Measurements from ENCODE around the gene ATP10B. TPM values are rescaled to one million over a fixed set of nuclear protein-coding genes. Genes with fewer than 3 reads are reported as not detected.
"Not testable (repeated sequence)": the region's sequence is repeated elsewhere in the genome, so short reads cannot be mapped to it uniquely, and the experiment has no call there.

Gene ATP10B
- under 0.01 TPM for total RNA-seq

GRCh38 chr5:160852049-160852448 lies at the start of gene ATP10B:
Gene ATP10B (minus strand): TSS chr5:160852211. CDS start chr5:160688074, 164,137 bp downstream.
- Histone ChIP-seq H3K4me1 (ENCODE audit: insufficient read depth, low read length) (no peaks in the 10 kb centered on the region), H3K9me3 (ENCODE audit: low read depth, low read length) (no peaks in the 10 kb centered on the region), H3K4me3 (ENCODE audit: low read length) (no peak within 1 kb of the TSS), H3K27me3 (ENCODE audit: insufficient read depth, low read length) (no peaks in the 10 kb centered on the region)

- Histone ChIP-seq H3K27me3 (ENCODE audit: insufficient read depth, low read length) (no peaks in the 10 kb centered on the region), H3K4me1 (ENCODE audit: insufficient read depth, low read length) (no peaks in the 10 kb centered on the region), H3K4me3 (ENCODE audit: low read length) (no peak overlapping the region), H3K9me3 (ENCODE audit: low read depth, low read length) (no peaks in the 10 kb centered on the region)
Observed at GRCh38 chr5:160901656-160902055, 49.6 kb upstream of the ATP10B start.

- no peaks in the 10 kb centered on the region for H3K4me1 ChIP-seq (ENCODE audit: insufficient read depth, low read length)
- no peaks in the 10 kb centered on the region for H3K9me3 ChIP-seq (ENCODE audit: low read depth, low read length)
- no peaks in the 10 kb centered on the region for H3K27me3 ChIP-seq (ENCODE audit: insufficient read depth, low read length)
- H3K4me3 ChIP-seq (ENCODE audit: low read length), result no peak overlapping the region
Observed at GRCh38 chr5:160899735-160900134, 47.7 kb upstream of the ATP10B start.

- not testable (repeated sequence) for H3K4me3 ChIP-seq (ENCODE audit: low read length); H3K4me1 ChIP-seq (ENCODE audit: insufficient read depth, low read length); H3K9me3 ChIP-seq (ENCODE audit: low read depth, low read length)
Observed at GRCh38 chr5:160893180-160893964, 41.4 kb upstream of the ATP10B start.

GRCh38 chr5:160887780-160888179 lies 35.8 kb upstream of the ATP10B start:
- Histone ChIP-seq H3K9me3 (ENCODE audit: low read depth, low read length) (no peaks in the 10 kb centered on the region), H3K4me3 (ENCODE audit: low read length) (no peak overlapping the region), H3K4me1 (ENCODE audit: insufficient read depth, low read length) (no peaks in the 10 kb centered on the region), H3K27me3 (ENCODE audit: insufficient read depth, low read length) (no peaks in the 10 kb centered on the region)

More at GRCh38 chr5:160893180-160893964, 41.4 kb upstream of the ATP10B start:
- not testable (repeated sequence) for H3K27me3 ChIP-seq (ENCODE audit: insufficient read depth, low read length)

- H3K27me3 ChIP-seq (ENCODE audit: insufficient read depth, low read length); H3K4me3 ChIP-seq (ENCODE audit: low read length); H3K4me1 ChIP-seq (ENCODE audit: insufficient read depth, low read length): not testable (repeated sequence)
Observed at GRCh38 chr5:160873560-160874200, 21.7 kb upstream of the ATP10B start.

GRCh38 chr5:160869989-160870521 lies 18.0 kb upstream of the ATP10B start:
- Histone ChIP-seq H3K4me1 (ENCODE audit: insufficient read depth, low read length) (no peaks in the 10 kb centered on the region), H3K4me3 (ENCODE audit: low read length) (no peak overlapping the region), H3K27me3 (ENCODE audit: insufficient read depth, low read length) (no peaks in the 10 kb centered on the region), H3K9me3 (ENCODE audit: low read depth, low read length) (no peaks in the 10 kb centered on the region)

More at GRCh38 chr5:160873560-160874200, 21.7 kb upstream of the ATP10B start:
- H3K9me3 ChIP-seq (ENCODE audit: low read depth, low read length), result not testable (repeated sequence)

- H3K9me3 ChIP-seq (ENCODE audit: low read depth, low read length), result no peaks in the 10 kb centered on the region
- H3K27me3 ChIP-seq (ENCODE audit: insufficient read depth, low read length), result no peaks in the 10 kb centered on the region
- H3K4me1 ChIP-seq (ENCODE audit: insufficient read depth, low read length), result no peaks in the 10 kb centered on the region
- H3K4me3 ChIP-seq (ENCODE audit: low read length), result no peak overlapping the region
Observed at GRCh38 chr5:160867976-160868375, 16.0 kb upstream of the ATP10B start.

- Histone ChIP-seq H3K4me1 (ENCODE audit: insufficient read depth, low read length) (no peaks in the 10 kb centered on the region), H3K27me3 (ENCODE audit: insufficient read depth, low read length) (no peaks in the 10 kb centered on the region), H3K9me3 (ENCODE audit: low read depth, low read length) (no peaks in the 10 kb centered on the region), H3K4me3 (ENCODE audit: low read length) (no peak overlapping the region)
Observed at GRCh38 chr5:160851451-160851850, 560 bp downstream of the ATP10B start.

- Histone ChIP-seq H3K9me3 (ENCODE audit: low read depth, low read length) (no peaks in the 10 kb centered on the region), H3K27me3 (ENCODE audit: insufficient read depth, low read length) (no peaks in the 10 kb centered on the region), H3K4me3 (ENCODE audit: low read length) (no peak overlapping the region), H3K4me1 (ENCODE audit: insufficient read depth, low read length) (no peaks in the 10 kb centered on the region)
Observed at GRCh38 chr5:160850421-160850820, 1.6 kb downstream of the ATP10B start.

GRCh38 chr5:160847526-160848085 lies 4.4 kb downstream of the ATP10B start:
- H3K9me3 ChIP-seq (ENCODE audit: low read depth, low read length), result no peaks in the 10 kb centered on the region
- no peak overlapping the region for H3K4me3 ChIP-seq (ENCODE audit: low read length)
- H3K27me3 ChIP-seq (ENCODE audit: insufficient read depth, low read length), result no peaks in the 10 kb centered on the region
- peaks cover 3% of the 10 kb centered on the region for H3K4me1 ChIP-seq (ENCODE audit: insufficient read depth, low read length)

- no peak overlapping the region for H3K4me3 ChIP-seq (ENCODE audit: low read length)
- no peaks in the 10 kb centered on the region for H3K9me3 ChIP-seq (ENCODE audit: low read depth, low read length)
- no peaks in the 10 kb centered on the region for H3K27me3 ChIP-seq (ENCODE audit: insufficient read depth, low read length)
- H3K4me1 ChIP-seq (ENCODE audit: insufficient read depth, low read length), result peaks cover 3% of the 10 kb centered on the region
Observed at GRCh38 chr5:160846642-160847041, 5.4 kb downstream of the ATP10B start.

- Histone ChIP-seq H3K9me3 (ENCODE audit: low read depth, low read length) (no peaks in the 10 kb centered on the region), H3K27me3 (ENCODE audit: insufficient read depth, low read length) (no peaks in the 10 kb centered on the region), H3K4me3 (ENCODE audit: low read length) (no peak overlapping the region), H3K4me1 (ENCODE audit: insufficient read depth, low read length) (peaks cover 3% of the 10 kb centered on the region)
Observed at GRCh38 chr5:160844177-160844576, 7.8 kb downstream of the ATP10B start.

GRCh38 chr5:160843240-160843639 lies 8.8 kb downstream of the ATP10B start:
- H3K9me3 ChIP-seq (ENCODE audit: low read depth, low read length), result no peaks in the 10 kb centered on the region
- H3K4me3 ChIP-seq (ENCODE audit: low read length), result no peak overlapping the region
- no peaks in the 10 kb centered on the region for H3K27me3 ChIP-seq (ENCODE audit: insufficient read depth, low read length)
- peaks cover 3% of the 10 kb centered on the region for H3K4me1 ChIP-seq (ENCODE audit: insufficient read depth, low read length)
